GM19397 (cell line): ENCODE results near the gene NPAS2.

ENCODE experiments used
- ATAC-seq: cut with Tn5 transposase; IDR thresholded peaks from one replicate; pipeline ENCODE4 v1.9.1; 2021; ENCODE audit warnings: mild to moderate bottlenecking, moderate library complexity; ENCODE audit not compliant: unreplicated experiment

The NPAS2 gene

GRCh38 chr2:100879296-100879695 is 59.4 kb downstream of the NPAS2 start:
- no peak for ATAC-seq

- ATAC-seq = no peak
Measured at GRCh38 chr2:100880036-100880435, 60.1 kb downstream of the NPAS2 start.

GRCh38 chr2:100880730-100881129 is 60.8 kb downstream of the NPAS2 start:
- ATAC-seq = no peak

GRCh38 chr2:100882645-100883613 is 63.0 kb downstream of the NPAS2 start:
- no peak for ATAC-seq

GRCh38 chr2:100884145-100884621 is 64.2 kb downstream of the NPAS2 start:
- ATAC-seq = no peak

GRCh38 chr2:100886085-100886484 is 66.1 kb downstream of the NPAS2 start:
- no peak for ATAC-seq

GRCh38 chr2:100887039-100887578 is 67.2 kb downstream of the NPAS2 start:
- ATAC-seq = no peak

- ATAC-seq = no peak
Measured at GRCh38 chr2:100887713-100888495, 68.0 kb downstream of the NPAS2 start.

GRCh38 chr2:100888601-100889000 is 68.7 kb downstream of the NPAS2 start:
- ATAC-seq = no peak

- no peak for ATAC-seq
Measured at GRCh38 chr2:100889286-100889685, 69.3 kb downstream of the NPAS2 start.

- no peak for ATAC-seq
Measured at GRCh38 chr2:100891906-100892642, 72.1 kb downstream of the NPAS2 start.

- no peak for ATAC-seq
Measured at GRCh38 chr2:100893392-100894104, 73.6 kb downstream of the NPAS2 start.

GRCh38 chr2:100894105-100894795 is 74.3 kb downstream of the NPAS2 start:
- no peak for ATAC-seq

- ATAC-seq = no peak
Measured at GRCh38 chr2:100894796-100895156, 74.8 kb downstream of the NPAS2 start.

GRCh38 chr2:100895402-100895801 is 75.5 kb downstream of the NPAS2 start:
- ATAC-seq = no peak

- ATAC-seq = no peak
Measured at GRCh38 chr2:100895934-100896685, 76.2 kb downstream of the NPAS2 start.

- ATAC-seq = no peak
Measured at GRCh38 chr2:100898035-100898665, 78.2 kb downstream of the NPAS2 start.

- no peak for ATAC-seq
Measured at GRCh38 chr2:100900156-100900795, 80.3 kb downstream of the NPAS2 start.
